HepG2 (cell line): ENCODE measurements around the gene CIAO2A. TPM values are rescaled to one million over a fixed set of nuclear protein-coding genes. Genes with fewer than 3 reads are reported as not detected.

Experiments used
- AGO2 ChIP-seq: fragments of 200-400 bp; formaldehyde crosslinking; optimal IDR thresholded peaks from 2 replicates; pipeline ENCODE3; 2017; ENCODE audit warnings: mild to moderate bottlenecking, low read depth, low read length, moderate library complexity
- FOXA3 ChIP-seq: IDR thresholded peaks from 2 replicates; pipeline ENCODE4 v1.6.1; 2016; ENCODE audit warnings: missing genetic modification reagents, missing compliant biosample characterization
- HNF1B ChIP-seq: sonication (generic); formaldehyde crosslinking; IDR thresholded peaks from 2 replicates; pipeline ENCODE4 v1.5.1; 2020; ENCODE audit warnings: mild to moderate bottlenecking, moderate library complexity, missing genetic modification reagents
- MIER3 ChIP-seq: IDR thresholded peaks from 2 replicates; pipeline ENCODE4 v1.6.1; 2016; ENCODE audit warnings: missing compliant biosample characterization, borderline replicate concordance
- PCBP2 ChIP-seq: fragments of 200-400 bp; formaldehyde crosslinking; optimal IDR thresholded peaks from 2 replicates; pipeline ENCODE3; 2018; ENCODE audit warnings: low read length, low read depth; ENCODE audit not compliant: poor library complexity, severe bottlenecking
- SALL1 ChIP-seq: sonication (generic); formaldehyde crosslinking; IDR thresholded peaks from 2 replicates; pipeline ENCODE4 v1.8.0; 2022; ENCODE audit warnings: mild to moderate bottlenecking, missing genetic modification reagents
- SATB2 ChIP-seq: sonication (generic); formaldehyde crosslinking; IDR thresholded peaks from 2 replicates; pipeline ENCODE4 v1.5.0; 2020; ENCODE audit warnings: missing genetic modification reagents
- SMAD9 ChIP-seq: sonication (generic); formaldehyde crosslinking; IDR thresholded peaks from 2 replicates; pipeline ENCODE4 v1.5.1; 2020; ENCODE audit warnings: mild to moderate bottlenecking, missing genetic modification reagents
- SNAI1 ChIP-seq: sonication (generic); formaldehyde crosslinking; IDR thresholded peaks from 2 replicates; pipeline ENCODE4 v1.5.0; 2020; ENCODE audit warnings: mild to moderate bottlenecking, missing genetic modification reagents, borderline replicate concordance
- SOX6 ChIP-seq, 2 experiments: fragments of 450-650 bp in 1 of 2; sonication (generic) in 1 of 2; formaldehyde crosslinking in 1 of 2; IDR thresholded peaks; 2 replicates each; pipeline versions ENCODE4 v1.4.0 to v1.6.1; 2017 to 2020; ENCODE audit warnings: antibody characterized with exemption in 1 of 2, mild to moderate bottlenecking in 1 of 2, missing genetic modification reagents in 1 of 2
- ZNF138 ChIP-seq: sonication (generic); formaldehyde crosslinking; IDR thresholded peaks from 2 replicates; pipeline ENCODE4 v1.5.0; 2020; ENCODE audit warnings: mild to moderate bottlenecking, low read depth, missing genetic modification reagents
- ZNF556 ChIP-seq: sonication (generic); formaldehyde crosslinking; IDR thresholded peaks from 2 replicates; pipeline ENCODE4 v1.4.0; 2020; ENCODE audit warnings: mild to moderate bottlenecking, missing genetic modification reagents, borderline replicate concordance
- ZNF609 ChIP-seq: sonication (generic); formaldehyde crosslinking; IDR thresholded peaks from 2 replicates; pipeline ENCODE4 v1.4.0; 2020; ENCODE audit warnings: mild to moderate bottlenecking, missing genetic modification reagents, borderline replicate concordance
- ZNF615 ChIP-seq: sonication (generic); formaldehyde crosslinking; IDR thresholded peaks from 2 replicates; pipeline ENCODE4 v1.5.0; 2020; ENCODE audit warnings: mild to moderate bottlenecking, missing genetic modification reagents, borderline replicate concordance
- ZNF710 ChIP-seq: sonication (generic); formaldehyde crosslinking; IDR thresholded peaks from 2 replicates; pipeline ENCODE4 v1.5.0; 2020; ENCODE audit warnings: mild to moderate bottlenecking, missing genetic modification reagents, borderline replicate concordance
- ZSCAN29 ChIP-seq: sonication (generic); formaldehyde crosslinking; conservative IDR thresholded peaks from 2 replicates; pipeline ENCODE4 v1.4.0; 2020; ENCODE audit warnings: mild to moderate bottlenecking, missing genetic modification reagents
- polyA plus RNA-seq, 8 experiments: library from polyadenylated mRNA; depleted of rRNA in 3 of 8; stranded (reverse) in 7 of 8; unstranded in 1 of 8; fragments of >200 nt; fragmentation: Illumina TruSeq in 4 of 8; extraction: Trizol in 4 of 8; gene quantifications; 2 replicates each; pipeline versions ENCODE4 v1.2.1 to v1.2.3, GENCODE V29; 2011 to 2016; ENCODE audit warnings: low read depth in 4 of 8, missing spikeins in 1 of 8, mixed read lengths in 1 of 8; ENCODE audit not compliant: insufficient read depth in 1 of 8
- total RNA-seq, 5 experiments: library from RNA; depleted of rRNA; stranded (reverse); fragments of >200 nt; fragmentation: Illumina TruSeq; extraction: Trizol; gene quantifications; 2 replicates each; pipeline ENCODE4 v1.2.3, GENCODE V29; 2016; ENCODE audit warnings: low read depth in 1 of 5

The CIAO2A gene
- total and polyA plus RNA-seq, 2 of the 13 experiments (the other 11 are each of a cell fraction or from before 2014, with no cell fraction given): 83.0 to 100 TPM

GRCh38 chr15:64050281-64051092 lies 43.2 kb downstream of the CIAO2A start (continued):
- TF ChIP-seq ZNF615 (no peak), ZNF609 (CRISPR knock-in tag) (no peak), ZNF556 (CRISPR knock-in tag) (no peak), AGO2 (no peak), SALL1 (CRISPR knock-in tag) (peak; percentile 34), ZNF710 (0 out of 2 replicates have a peak, but pooled peaks have one; percentile 26), PCBP2 (peak; percentile 45), SMAD9 (CRISPR knock-in tag) (no peak), FOXA3 (CRISPR knock-in tag) (peak; percentile 53), HNF1B (CRISPR knock-in tag) (no peak), SATB2 (CRISPR knock-in tag) (no peak), ZSCAN29 (no peak), ZNF138 (CRISPR knock-in tag) (no peak), SOX6 (IDR thresholded peaks at IDR 0.05) (no peak), SOX6 (CRISPR knock-in tag; IDR thresholded peaks at IDR 0.05) (peak; percentile 21; the same call in 1 of the 2 replicates), SNAI1 (CRISPR knock-in tag) (no peak), MIER3 (no peak)
